NOMO-1 (cell line): Measurements from ENCODE around the gene FAM83G.
A peak's percentile ranks its signal among the peaks of the same experiment; 100 is the strongest.

Experiments used
- DNase-seq, 2 experiments: peaks; one replicate each; lab custom pipeline; 2025; ENCODE audit not compliant: unreplicated experiment in 2 of 2; lab: John Stamatoyannopoulos, UW

The FAM83G gene

DNA sequence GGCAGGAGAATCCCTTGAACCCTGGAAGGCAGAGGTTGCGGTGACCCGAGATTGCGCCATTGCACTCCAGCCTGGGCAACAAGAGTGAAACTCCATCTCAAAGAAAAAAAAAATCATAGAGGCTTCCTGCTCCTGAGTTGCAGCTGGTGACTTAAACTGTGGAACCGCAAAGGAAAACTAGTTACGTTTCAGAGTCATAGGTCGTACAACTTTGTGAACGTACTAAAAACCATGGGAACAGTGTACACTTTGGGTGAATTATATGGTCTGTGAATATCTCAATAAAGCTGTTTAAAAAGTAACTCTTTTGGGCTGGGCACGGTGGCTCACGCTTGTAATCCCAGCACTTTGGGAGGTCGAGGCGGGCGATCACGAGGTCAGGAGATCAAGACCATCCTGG lies 29.0 kb downstream of the FAM83G start:
- no peak for DNase-seq

DNA sequence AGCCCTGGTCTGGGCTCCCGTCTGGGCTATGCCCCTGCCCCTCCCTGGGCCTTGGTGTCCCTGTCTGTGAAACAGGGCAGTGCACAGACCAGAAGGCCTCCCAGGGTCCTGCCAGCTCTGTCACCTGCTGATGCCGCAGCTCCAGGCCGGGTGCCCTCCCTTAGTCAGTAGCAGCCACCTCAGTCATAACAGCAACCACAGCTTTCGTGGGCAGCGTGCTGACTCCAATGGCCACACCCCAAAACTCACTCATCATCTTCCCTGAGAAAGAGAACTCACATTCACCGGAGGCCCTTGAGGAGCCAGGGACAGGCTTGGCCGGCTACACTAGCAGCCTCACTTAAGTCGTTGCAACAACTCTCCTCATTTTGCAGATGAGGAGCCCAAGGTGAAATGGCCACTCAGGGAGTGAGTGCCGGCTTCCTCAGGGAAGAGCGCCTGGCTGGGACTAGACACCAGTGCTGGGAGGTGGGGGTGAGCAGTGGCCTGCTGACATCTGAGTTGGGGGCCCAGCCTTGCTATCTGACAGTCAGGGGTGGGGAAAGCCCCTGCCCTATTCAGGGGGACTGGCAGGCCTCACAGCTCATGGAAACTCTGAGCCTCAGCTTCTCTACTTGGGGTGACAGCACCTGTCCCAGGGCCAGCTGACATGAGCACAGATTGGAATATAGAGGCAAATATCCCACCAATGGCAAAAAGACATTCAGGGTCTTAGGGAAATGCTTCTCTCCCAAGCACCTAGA lies 30.0 kb downstream of the FAM83G start:
- DNase-seq = no peak

DNA sequence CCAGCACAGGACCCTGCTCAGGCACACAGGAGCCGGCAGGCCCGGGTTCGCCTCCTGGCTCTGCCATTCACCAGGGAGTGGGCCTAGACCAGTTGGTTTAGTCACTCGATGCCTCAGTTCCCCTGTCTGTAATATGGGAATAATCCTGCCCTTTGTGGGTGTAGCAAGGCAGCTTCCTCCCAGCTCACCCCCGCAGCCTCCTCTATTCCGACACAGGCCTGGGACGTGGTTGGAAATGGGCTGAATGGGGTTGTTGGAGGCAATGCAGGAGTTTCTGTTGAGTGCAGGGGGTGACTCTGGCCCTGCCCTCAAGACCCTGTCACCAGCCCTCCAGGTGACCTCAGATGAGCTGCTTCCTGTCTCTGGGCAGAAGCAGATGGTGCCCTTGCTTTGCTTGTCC lies 32.8 kb downstream of the FAM83G start:
- no peak for DNase-seq

DNA sequence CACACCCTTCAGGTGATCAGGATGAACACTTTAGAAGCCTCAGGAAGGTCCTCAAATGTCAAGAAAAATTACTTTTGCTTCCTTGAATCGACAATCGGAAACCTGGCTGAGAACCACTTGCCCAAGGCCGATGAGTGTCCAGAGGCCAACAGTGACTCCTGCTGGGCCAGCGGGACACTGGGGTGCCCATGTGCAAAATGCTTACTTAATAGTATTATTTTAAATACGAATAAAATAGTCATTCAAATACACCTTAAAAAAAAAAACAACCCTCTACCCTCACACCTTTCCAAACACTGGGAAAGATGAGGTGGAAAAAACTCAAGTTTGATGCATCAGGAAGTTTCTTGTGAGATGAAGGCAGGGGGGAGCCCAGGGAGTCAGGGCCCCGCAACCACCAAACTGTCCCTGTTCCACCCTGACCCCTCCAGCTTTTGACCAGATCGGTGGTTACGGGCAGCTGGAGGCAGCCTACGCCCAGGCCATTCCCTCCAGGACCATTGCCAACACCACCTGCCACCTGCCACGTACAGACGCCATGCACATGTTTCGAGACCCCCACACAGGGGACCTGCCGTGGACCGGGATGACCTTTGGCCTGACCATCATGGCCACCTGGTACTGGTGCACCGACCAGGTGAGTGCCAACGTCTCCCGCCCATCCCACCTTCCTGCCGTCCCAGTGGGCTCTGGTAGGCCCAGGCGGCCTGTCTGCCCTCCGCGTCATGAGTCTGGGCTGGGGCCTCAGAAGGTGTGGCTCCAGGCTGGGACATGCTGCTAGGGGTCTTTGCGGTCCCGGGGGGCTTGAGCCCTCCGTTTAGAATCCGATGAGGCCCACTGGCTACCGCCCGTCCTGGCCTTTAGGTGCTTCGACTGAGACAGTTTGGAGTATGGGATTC lies 33.7 kb downstream of the FAM83G start:
- DNase-seq = no peak

DNA sequence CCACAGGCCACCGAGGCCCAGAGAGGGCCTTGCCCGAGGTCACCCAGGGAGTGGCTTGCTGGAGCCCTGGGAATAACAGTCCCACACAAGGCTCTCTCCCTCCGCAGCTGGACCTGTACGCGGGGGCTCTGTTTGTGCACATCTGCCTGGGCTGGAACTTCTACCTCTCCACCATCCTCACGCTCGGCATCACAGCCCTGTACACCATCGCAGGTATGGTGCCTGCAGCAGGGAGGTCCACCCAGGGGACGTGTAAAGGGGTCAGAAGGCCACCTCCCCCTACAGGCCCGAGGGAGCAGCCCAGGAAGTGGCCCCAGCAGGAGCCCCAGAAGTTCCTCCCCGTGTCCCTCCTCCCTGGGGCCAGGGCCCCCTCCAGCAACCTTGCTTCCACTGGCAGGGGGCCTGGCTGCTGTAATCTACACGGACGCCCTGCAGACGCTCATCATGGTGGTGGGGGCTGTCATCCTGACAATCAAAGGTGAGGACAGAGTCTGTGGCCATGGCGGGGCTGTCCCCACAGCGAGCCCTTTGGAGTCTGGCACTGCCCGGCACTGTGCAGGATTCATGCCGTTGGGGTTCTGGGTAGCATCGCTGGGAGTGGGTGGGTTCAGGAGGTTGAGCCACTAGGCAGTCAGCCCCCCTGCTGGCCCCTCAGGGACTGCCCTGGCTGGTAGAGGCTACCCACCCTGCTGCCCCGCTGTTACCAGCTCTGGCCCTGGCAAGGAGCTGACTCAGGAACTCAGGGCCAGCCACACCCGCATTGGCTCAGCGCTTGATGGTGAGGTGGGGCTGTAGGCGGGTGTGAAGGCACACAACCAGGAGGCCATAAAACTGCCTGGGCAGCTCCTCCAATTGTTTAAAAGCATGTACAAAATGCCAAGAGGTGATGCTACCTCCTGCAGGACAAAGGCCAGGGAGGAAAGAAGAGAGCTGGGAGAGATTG lies 35.3 kb downstream of the FAM83G start:
- no peak for DNase-seq

DNA sequence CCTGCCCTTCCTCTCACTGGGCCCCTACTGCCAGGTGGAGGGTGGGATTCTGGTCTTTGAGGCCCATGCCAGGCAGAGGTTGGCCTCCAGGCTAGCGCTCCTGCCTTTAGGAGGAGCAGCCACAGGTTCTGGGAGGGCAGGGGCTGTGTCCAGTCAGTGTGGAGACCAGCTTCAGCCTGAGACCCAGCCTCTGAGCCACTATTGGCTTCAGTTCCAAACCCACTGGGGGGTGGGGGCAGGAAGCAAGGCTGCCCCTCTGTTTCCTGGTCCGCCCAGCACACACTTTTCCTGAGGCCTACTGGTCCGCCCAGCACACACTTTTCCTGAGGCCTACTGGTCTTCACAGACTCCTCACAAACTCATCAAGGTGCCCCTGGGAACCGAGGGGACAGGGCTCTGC lies 36.2 kb downstream of the FAM83G start:
- DNase-seq = no peak

DNA sequence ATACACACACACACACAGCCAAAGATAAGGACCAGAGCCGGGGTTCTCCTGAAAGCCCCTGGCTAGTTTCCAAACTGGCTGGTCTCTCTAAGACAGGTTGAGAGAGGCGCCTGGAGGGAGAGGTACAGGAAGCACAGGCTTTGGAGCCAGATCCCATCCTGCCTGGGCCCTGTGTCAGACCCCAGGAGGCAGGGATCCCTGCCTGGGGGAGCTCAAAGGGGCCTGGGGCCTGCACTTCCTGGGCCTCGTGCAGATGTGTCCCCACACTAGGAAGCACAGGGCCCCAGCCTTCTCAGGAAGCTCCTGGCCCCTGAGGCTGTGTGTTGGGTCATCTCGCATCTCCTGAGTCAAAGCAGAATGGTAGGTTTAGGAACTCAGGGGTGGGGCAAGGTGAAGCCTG lies 36.6 kb downstream of the FAM83G start:
- no peak for DNase-seq

DNA sequence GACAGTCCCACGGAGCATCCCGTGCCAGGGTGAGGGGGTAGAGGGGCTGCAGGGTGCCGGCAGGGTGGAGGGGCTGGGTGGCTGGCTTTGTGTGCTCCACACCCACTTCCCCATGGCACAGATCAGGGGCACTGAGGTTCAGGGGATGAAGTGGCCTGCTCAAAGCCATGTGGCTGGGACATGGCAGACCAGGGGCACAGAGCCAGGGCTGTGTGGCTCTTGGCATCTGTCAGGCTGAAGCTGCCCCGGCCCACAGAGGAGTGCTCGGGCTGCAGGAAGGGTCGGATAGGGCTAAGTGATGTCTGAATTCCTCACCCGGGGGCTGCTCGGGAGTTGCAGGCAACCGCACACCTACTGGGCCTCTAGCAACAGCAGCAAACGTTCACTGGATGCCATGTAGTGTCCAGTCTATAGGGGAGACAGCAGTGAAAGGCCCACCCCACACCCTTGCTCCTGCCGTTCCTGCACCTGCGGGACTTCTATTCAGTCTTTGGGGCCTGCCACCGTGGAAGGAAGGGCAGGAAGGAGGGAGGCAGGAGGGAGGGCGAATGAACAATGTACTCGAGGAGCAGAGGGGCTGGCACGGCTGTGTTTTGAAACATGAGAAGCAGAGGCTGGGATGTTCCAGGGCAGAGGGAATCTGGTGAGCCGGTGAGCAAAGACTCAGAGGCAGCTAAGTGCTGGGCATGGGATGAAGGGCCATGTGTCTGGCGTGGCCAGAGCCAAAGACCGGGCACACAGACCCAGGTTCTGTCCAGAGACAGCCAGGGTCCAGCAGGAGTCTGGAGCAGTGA lies 37.5 kb downstream of the FAM83G start:
- DNase-seq = no peak

DNA sequence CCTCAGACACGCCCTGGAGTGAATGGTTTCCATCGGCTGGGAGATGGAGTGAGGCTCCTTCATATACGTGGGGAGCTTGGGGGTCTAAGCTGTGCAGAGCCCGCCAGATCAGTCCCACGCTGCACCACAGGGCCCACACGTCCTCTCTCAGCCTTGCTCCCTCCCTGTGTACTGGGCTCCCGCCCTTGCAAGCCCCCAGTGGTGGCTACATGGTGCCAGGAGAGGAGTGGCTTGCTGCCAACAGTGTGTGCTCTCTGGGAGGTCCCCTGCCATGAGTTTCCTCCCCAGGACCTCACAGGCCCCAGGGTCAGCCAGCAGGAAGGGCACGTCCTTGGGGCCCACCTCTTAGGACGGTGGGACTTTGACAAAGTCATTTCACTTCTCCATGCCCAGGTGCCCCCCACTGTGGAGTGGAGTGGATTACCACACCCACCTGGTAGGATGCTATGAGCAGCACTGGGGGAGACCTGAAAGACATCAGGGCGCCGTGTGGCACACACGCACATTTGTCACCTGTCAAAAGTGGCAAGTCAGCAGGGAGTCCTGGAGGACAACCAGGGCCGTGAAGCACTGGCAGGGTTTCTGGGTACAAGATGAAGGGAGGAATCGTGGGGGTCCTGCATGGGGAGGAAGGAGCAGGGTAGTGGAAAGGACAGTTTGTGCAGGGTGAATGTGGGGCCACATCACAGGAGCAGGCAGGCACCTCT lies 38.9 kb downstream of the FAM83G start:
- no peak for DNase-seq

DNA sequence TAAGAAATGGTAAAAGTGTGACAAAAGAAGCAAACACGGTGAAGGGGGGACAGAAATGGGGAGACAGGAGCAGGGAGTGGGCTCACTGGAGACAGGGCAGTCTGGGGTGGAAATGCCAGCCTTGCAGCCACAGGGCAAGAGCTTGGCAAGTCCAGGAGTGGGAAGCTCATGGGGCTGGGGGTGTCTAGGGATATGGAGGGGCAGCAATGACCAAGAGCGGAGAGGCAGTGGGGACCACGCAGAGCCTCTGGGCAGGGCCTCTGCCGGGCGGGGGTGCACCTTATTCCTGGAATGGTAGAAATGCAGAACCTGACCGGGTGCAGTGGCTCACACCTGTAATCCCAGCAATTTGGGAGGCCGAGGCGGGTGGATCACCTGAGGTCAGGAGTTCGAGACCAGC lies 40.0 kb downstream of the FAM83G start:
- no peak for DNase-seq

DNA sequence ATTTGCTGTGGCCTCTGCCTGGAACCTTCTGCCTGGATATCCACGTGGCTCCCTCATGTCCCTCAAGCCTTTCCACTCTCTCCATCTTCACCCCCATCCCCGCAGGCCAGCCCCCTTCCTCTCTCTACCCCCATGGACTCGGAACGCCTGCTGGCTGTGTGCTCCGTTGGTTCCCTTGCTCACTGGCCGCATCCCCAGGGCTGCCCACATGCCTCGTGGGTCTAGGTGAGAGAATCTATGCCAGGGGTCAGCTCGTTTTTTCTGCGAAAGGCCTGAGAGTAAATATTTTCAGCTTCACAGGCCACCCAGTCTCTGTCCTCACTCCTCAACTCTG lies 40.6 kb downstream of the FAM83G start:
- DNase-seq = no peak

DNA sequence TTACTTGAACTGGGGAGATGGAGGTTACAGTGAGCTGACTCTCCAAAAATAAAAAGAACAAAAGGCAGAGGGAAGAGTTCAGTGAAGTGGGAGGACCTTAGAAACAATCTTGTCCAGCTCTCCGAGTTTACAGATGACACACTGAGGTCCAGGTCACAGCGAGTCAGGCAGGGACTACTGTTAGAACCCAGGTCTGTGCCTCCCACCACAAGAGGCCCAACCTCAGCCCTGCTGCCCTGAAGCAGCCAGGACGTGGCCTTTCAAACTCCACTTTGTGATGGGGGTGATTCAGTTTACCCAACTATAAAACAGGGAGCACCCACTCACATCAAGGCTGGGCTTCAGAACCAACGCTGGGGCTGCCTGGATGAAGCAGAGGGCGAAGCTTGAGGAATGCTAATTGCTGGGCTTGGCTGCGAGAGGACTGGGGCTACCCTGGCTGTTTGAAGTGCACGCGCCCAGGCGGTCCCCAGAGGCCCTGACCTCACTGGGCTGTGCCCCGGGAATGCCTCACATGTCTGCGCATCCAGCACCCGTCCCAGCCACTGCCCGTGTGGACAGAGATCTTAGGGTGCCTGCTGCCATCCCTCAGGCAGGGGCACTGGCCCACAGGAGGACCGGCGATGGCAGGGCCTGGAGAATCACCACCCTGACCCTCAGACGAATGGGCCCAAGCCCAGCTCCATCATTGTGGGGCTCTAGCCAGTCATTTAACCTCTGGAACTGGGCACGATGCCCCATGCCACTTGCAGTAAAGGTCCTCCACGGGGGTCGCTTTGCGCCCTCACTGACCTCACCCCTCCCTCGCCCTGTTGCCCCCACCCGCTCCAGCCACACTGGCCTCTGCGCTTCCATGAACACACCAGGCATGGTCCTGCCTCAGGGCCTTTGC lies 41.2 kb downstream of the FAM83G start:
- DNase-seq = no peak

DNA sequence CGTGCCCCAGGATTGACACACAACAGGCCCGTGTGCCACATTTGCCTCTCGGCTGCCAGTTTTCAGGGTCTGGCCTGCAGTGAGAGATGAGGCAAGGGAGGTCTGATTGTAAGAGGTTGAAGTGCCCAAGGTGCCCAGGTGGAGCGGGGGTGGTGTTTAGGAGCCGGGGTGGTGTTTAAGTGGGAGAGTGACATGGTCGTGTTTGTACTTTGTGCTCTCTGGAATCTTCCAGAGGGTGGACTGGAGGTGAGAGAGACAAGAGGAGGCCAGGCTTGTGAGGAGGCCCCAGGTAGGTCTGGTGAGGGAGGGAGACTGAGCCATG lies 42.1 kb downstream of the FAM83G start:
- no peak for DNase-seq

DNA sequence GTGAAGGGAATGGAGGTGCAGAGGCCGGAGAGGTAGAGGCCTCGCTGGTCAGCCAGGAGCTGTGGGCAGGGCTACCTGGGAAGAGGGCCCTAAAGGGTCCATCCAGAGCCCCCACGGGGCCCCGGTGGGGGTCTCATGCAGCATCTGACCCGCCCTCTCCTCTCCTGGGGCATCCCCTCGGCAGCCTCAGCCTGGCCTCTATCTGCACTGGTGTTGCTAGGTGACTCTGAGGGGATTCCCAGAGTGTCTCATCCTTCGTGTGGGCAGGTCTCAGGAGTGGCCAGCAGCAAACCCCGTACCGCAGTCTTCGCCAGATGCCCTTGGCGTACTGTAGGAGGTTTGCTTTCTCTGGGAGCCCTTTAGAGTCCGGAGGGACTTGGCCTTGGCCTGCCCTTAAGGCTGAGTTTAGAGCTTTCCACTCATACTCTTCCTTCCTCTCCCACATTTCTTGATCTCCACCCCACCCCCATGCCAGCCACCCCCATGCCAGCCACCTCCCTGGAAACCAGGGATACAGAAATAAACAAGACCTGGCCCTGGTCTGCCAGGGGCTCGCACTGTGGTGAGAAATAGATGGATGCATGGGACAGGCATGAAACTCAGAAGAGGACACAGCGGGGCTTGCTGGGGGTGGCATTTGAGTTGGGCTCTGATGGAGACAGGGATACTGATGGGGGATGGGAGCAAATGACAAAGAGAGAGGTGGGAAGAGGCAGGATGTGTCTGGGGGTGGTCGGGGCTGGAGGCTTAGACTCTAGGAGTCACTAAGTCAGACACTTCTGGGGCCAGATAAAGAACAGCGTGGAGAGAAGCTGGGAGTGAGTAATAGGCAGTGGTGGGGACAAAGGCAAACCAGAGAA lies 42.7 kb downstream of the FAM83G start:
- DNase-seq = no peak

DNA sequence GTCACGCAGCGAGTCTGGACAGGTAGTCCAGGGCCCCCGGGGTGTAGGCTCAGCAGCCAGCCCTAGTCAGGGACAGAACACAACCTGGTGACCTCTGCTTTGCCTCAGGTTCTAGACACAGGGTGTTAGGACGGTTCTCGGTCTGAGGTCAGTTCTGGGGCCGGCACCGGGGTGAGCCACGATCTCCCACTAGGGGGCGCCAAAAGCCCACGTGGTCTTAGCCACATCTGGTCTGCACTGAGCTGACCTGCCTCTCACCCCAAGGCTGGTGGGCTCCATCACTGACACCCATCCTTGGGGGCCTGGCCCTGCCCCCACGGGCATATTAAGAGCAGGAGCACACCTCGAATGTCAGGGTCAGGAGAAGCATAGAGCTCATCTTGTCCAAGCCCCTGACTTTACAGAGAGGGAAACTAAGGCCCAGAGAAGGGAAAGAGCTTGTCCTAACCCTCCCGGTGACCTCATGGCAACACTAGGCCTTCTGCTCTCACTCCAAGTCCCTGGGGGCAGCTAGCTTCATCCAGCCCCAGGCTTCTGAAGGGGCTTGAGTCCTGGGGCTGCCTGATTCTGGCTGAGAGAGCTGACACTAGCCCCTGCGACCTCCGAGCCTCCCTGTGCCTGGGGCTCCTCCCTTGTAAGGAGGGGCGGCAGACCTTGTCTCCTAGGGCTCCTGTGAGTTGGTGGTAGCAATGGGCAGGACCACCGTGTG lies 43.6 kb downstream of the FAM83G start:
- peak; percentile 38 to 51 for DNase-seq

DNA sequence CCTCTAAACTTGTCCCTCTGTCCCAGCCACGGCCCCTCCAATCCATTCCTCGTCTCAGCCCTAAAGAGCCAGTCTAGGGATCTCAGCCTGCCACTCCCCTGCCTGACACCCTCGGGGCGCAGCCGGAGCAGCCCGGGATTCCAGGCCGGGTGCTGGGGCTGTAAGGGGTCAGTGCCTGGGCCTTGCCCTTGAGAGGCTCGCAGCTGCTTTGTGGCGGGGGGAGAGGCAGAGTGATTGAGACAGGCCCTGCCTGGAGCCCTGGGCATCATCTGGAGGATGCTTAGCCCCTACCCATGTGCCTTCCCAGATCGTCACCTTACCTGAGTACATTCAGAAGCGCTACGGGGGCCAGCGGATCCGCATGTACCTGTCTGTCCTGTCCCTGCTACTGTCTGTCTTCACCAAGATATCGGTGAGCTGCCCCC lies 44.3 kb downstream of the FAM83G start:
- no peak for DNase-seq

DNA sequence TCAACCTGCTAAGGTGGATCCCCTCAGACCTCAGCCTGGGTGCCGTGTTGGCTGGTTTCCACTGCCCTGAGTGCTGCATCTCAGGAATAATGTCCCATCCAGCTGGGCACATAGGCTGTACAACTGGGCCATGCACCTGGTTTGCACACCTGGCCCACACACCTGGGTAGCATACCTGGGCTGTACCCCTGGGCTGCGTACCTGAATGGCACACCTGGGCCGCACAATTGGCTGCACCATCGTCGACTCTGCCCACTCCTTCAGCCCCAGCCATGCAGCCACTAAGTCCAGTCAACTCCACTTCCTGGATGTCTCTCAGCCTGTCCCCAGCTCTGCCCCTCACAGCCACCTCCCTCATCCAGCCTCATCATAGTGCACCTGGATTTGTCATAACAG lies 44.7 kb downstream of the FAM83G start:
- no peak for DNase-seq
